ENCODE data around the gene CDS2. TPM values are rescaled to one million over a fixed set of nuclear protein-coding genes. Genes with fewer than 3 reads are reported as not detected.

CDS2 gene
- polyA plus RNA-seq, 2 of the 4 experiments (the other 2 are of a cell fraction), result 44.0 to 106 TPM

GRCh38 chr20:5095931-5096330 lies 30.9 kb upstream of the CDS2 start:
- Histone ChIP-seq H3K4me2 (no peak overlapping the region), H3K9me3 (no peaks in the 10 kb centered on the region), H3K27ac (0 out of 6 replicates have a peak overlapping the region, but pooled peaks of 1 of the 2 experiments have one; percentile 1), H3K4me3 (no peak overlapping the region), H3K4me1 (peaks cover 14% of the 10 kb centered on the region)
- CTCF ChIA-PET, result interaction anchor here (0.5 to 3.7 kb wide), 7 partner anchors 9 to 467 kb away, joined by 3 to 20 read pairs (median 4); no protein-coding TSS in a partner anchor
- ATAC-seq (peak in 1 of 2 experiments; percentile 16; a peak in 1 of 6 replicates), FAIRE-seq (no peak), DNase-seq (ENCODE audit: low read depth in 1 of 2, low spot score in 1 of 2) (no peak)
- POLR2A ChIA-PET, result interaction anchor here (0.6 kb wide), 1 partner anchor 147 kb away, joined by 3 read pairs; no protein-coding TSS in a partner anchor
- 98% methylated on average over 3 of the region's 3 CpGs for WGBS (ENCODE audit: missing lambda C conversion rate)
- TF ChIP-seq ESRRA (IDR thresholded peaks at IDR 0.05; ENCODE audit: borderline replicate concordance, low read length), result no peak
- TF ChIP-seq MAZ (IDR thresholded peaks at IDR 0.05; ENCODE audit: borderline replicate concordance, low read depth, low read length), result no peak
- no peak for TF ChIP-seq CTCF (IDR thresholded peaks at IDR 0.05)
- TF ChIP-seq FOXS1 (CRISPR knock-in tag; IDR thresholded peaks at IDR 0.05), result no peak
- no peak for TF ChIP-seq HOXA7 (CRISPR knock-in tag; IDR thresholded peaks at IDR 0.05)
- no peak for TF ChIP-seq NR3C1 (IDR thresholded peaks at IDR 0.05)
- no peak for TF ChIP-seq JUN (IDR thresholded peaks at IDR 0.05)
- no peak for TF ChIP-seq POLR2A (IDR thresholded peaks at IDR 0.05; ENCODE audit: low read length)

GRCh38 chr20:5096463-5096862 lies 30.3 kb upstream of the CDS2 start:
- H3K9me3 ChIP-seq, result no peaks in the 10 kb centered on the region
- FAIRE-seq (no peak), DNase-seq (ENCODE audit: low read depth in 1 of 2, low spot score in 1 of 2) (no peak), ATAC-seq (no peak)
- ChIA-PET POLR2A (no interaction called here), CTCF (interaction anchor here (0.5 to 7.7 kb wide), 5 partner anchors 9 to 466 kb away, joined by 3 to 75 read pairs (median 3); no protein-coding TSS in a partner anchor)
- no peak overlapping the region for H3K27ac ChIP-seq
- no peak overlapping the region for H3K4me2 ChIP-seq
- WGBS (ENCODE audit: missing lambda C conversion rate), result 92% methylated on average over 2 of the region's 2 CpGs
- H3K4me3 ChIP-seq, result no peak overlapping the region
- H3K4me1 ChIP-seq, result peaks cover 14% of the 10 kb centered on the region
- TF ChIP-seq NFE2L2 (conservative IDR thresholded peaks at IDR 0.05; ENCODE audit: low read length) (no peak), ZNF302 (CRISPR knock-in tag; IDR thresholded peaks at IDR 0.05) (no peak), EP300 (IDR thresholded peaks at IDR 0.05) (no peak), MAX (IDR thresholded peaks at IDR 0.05) (no peak), USF2 (IDR thresholded peaks at IDR 0.05) (no peak), RARB (CRISPR knock-in tag; IDR thresholded peaks at IDR 0.05) (no peak), FOSL2 (IDR thresholded peaks at IDR 0.05) (no peak), FOSL2 (CRISPR knock-in tag; IDR thresholded peaks at IDR 0.05) (no peak), FOXS1 (CRISPR knock-in tag; IDR thresholded peaks at IDR 0.05) (no peak), CBX2 (IDR thresholded peaks at IDR 0.05; ENCODE audit: borderline replicate concordance, low read depth) (no peak), PBX3 (IDR thresholded peaks at IDR 0.05) (no peak), PHF8 (IDR thresholded peaks at IDR 0.05; ENCODE audit: borderline replicate concordance, low read depth) (no peak), CTCF (IDR thresholded peaks at IDR 0.05) (no peak), RFX5 (IDR thresholded peaks at IDR 0.05) (no peak)
